GM12873 (cell line): Measurements from ENCODE around the gene TDP2.

Experiments used
- CTCF ChIP-seq: IDR thresholded peaks from 2 replicates; pipeline ENCODE4 v1.5.1; 2012; ENCODE audit warnings: low read depth, mild to moderate bottlenecking, moderate library complexity, low read length, control low read depth; ENCODE audit not compliant: insufficient read depth; ENCODE audit errors: missing control alignments

TDP2 gene

GRCh38 chr6:24699521-24700359 is 33.0 kb upstream of the TDP2 start:
- no peak for TF ChIP-seq CTCF

DNA sequence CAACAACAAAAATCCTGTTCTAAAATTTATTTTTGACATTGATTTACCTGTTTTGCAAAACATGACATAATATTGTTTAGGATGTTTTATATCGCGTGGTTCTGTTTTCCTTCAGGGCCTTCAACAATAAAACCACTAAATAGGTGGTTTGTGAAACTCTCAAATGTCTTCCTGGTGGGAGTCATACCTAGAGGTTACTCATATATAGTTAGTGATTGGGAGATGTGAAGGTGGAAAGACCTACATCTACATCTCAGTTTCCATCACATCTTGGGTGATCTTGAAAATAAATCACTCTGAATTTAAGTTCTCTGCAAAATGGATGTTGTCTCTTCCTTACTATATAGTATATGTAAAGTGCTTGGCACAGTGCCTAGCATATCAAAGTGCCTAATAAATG is 29.4 kb upstream of the TDP2 start:
- no peak for TF ChIP-seq CTCF

- TF ChIP-seq CTCF = peak; percentile 39
Observed at GRCh38 chr6:24695635-24696034, 28.9 kb upstream of the TDP2 start.

DNA sequence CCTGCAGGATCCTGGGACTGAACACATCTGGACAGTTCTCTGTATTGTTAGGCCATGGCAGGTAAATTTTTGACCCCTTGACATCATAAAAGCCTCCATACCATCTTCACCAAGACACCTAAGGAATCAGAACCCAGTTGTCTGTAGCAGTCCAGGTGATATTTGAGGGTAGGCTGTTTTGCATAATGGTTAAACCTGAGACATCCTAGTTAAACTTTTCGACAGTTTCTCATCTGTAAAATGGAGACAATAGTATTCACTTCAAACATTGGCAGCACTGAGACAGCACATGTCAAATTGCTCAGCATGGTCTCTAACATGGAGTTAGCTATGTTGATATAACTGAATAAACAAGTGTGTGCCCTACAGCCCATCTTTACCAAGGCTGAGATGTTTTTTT is 27.5 kb upstream of the TDP2 start:
- no peak for TF ChIP-seq CTCF

DNA sequence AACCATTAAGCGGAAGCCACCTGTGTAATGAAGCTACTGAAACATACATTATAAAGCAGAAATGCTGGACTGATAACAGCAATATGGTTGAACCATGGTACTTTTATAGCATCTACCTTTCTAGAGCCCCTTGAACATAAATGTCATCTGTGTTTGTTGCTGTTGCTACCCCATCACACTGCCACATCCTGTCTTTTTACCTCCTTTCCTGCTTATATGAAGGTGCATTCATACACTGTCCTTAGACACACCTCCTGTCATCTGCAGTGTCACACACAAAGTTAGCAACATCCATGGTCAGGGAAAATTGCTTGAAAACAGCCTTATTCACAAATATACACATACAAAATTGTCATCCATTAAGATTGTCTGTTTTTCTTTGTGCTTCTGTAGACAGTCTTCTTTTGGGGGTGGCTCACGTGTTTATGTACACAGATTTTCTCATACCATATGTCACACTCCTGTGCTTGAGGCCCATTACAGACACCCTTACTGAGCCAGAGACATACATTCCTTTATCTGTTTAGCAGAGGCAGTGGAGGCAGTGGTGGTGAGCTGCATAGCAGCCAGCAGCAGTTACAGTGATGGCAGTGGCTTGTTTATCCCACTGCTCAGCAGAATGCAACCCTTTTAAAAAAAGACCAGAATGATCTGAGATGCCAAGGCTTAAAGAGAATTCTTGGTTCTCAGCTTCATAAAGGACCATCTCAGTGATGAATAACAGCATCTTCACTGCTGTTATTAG is 26.3 kb upstream of the TDP2 start:
- no peak for TF ChIP-seq CTCF

GRCh38 chr6:24692415-24692814 is 25.7 kb upstream of the TDP2 start:
- no peak for TF ChIP-seq CTCF

DNA sequence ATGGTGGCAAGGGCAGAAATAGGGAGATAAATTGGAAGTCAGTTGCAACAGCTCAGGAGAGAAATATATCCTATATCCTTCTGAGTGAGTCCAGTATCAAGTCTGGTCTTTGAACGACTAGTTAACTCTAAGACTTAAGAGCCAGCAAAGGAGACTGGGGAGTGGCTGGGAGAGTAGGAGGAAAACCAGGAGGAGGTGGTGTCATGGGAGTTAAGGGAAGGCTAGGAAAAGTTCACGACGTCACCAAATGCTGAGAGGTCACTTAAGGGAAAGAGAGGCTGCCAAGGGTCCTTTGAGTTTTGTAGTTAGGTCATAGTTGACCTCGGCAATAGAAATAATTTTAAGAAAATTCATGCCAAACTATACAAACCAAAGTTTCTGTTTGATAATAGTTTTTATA is 25.3 kb upstream of the TDP2 start:
- no peak for TF ChIP-seq CTCF
